H9 (cell line): ENCODE results near the gene ACYP2. TPM values are rescaled to one million over a fixed set of nuclear protein-coding genes. Genes with fewer than 3 reads are reported as not detected.

ENCODE experiments used
- DNase-seq: peaks from one replicate; pipeline ENCODE4 v3.0.0-alpha.2; 2017
- H2AFZ ChIP-seq: one replicate; pipeline ENCODE4 v1.6.1; 2013; ENCODE audit warnings: mild to moderate bottlenecking, low read length, control low read depth, moderate library complexity
- H2AK5ac ChIP-seq: 2 replicates; pipeline ENCODE4 v1.6.1; 2013; ENCODE audit warnings: low read length, control low read depth, mixed read lengths; ENCODE audit not compliant: insufficient read length
- H2BK120ac ChIP-seq: one replicate; pipeline ENCODE4 v1.6.1; 2013; ENCODE audit warnings: low read depth, mild to moderate bottlenecking, low read length, control low read depth, inconsistent platforms; ENCODE audit not compliant: poor library complexity, severe bottlenecking
- H2BK12ac ChIP-seq: 2 replicates; pipeline ENCODE4 v1.6.1; 2013; ENCODE audit warnings: low read length, control low read depth, mixed read lengths, low read depth; ENCODE audit not compliant: insufficient read length
- H2BK15ac ChIP-seq: 2 replicates; pipeline ENCODE4 v1.6.1; 2013; ENCODE audit warnings: low read depth, low read length, control low read depth
- H2BK20ac ChIP-seq: one replicate; pipeline ENCODE4 v1.6.1; 2013; ENCODE audit warnings: low read depth, mild to moderate bottlenecking, low read length, control low read depth, inconsistent platforms; ENCODE audit not compliant: poor library complexity, severe bottlenecking
- H2BK5ac ChIP-seq: 2 replicates; pipeline ENCODE4 v1.6.1; 2013; ENCODE audit warnings: low read length, control low read depth, mixed read lengths; ENCODE audit not compliant: insufficient read length
- H3K14ac ChIP-seq: 2 replicates; pipeline ENCODE4 v1.6.1; 2013; ENCODE audit warnings: low read length, control low read depth; ENCODE audit not compliant: insufficient read depth
- H3K18ac ChIP-seq: 2 replicates; pipeline ENCODE4 v1.6.1; 2013; ENCODE audit warnings: low read depth, mild to moderate bottlenecking, mixed read lengths, low read length, control low read depth; ENCODE audit not compliant: insufficient read length
- H3K23ac ChIP-seq: 2 replicates; pipeline ENCODE4 v1.6.1; 2013; ENCODE audit warnings: low read length, control low read depth, mixed read lengths, low read depth; ENCODE audit not compliant: insufficient read length
- H3K23me2 ChIP-seq: 2 replicates; pipeline ENCODE4 v1.6.1; 2013; ENCODE audit warnings: low read depth, mild to moderate bottlenecking, mixed read lengths, low read length, control low read depth; ENCODE audit not compliant: insufficient read length, poor library complexity, severe bottlenecking
- H3K27ac ChIP-seq: 2 replicates; pipeline ENCODE4 v1.5.1; 2013; ENCODE audit warnings: low read length, control low read depth, mixed read lengths, low read depth; ENCODE audit not compliant: insufficient read length
- H3K27me3 ChIP-seq: 2 replicates; pipeline ENCODE4 v1.6.1; 2013; ENCODE audit warnings: low read length, control low read depth, inconsistent platforms; ENCODE audit not compliant: insufficient read depth
- H3K4ac ChIP-seq: 2 replicates; pipeline ENCODE4 v1.6.1; 2013; ENCODE audit warnings: low read depth, mild to moderate bottlenecking, control low read depth, inconsistent platforms, low read length, moderate library complexity
- H3K4me1 ChIP-seq: 2 replicates; pipeline ENCODE4 v1.6.1; 2013; ENCODE audit warnings: low read length, control low read depth, inconsistent platforms; ENCODE audit not compliant: insufficient read depth
- H3K4me2 ChIP-seq: 2 replicates; pipeline ENCODE4 v1.6.1; 2013; ENCODE audit warnings: low read length, control low read depth, mixed read lengths; ENCODE audit not compliant: insufficient read length, insufficient read depth
- H3K56ac ChIP-seq: 2 replicates; pipeline ENCODE4 v1.6.1; 2013; ENCODE audit warnings: low read depth, mild to moderate bottlenecking, mixed read lengths, low read length, control low read depth; ENCODE audit not compliant: insufficient read length
- H3K79me1 ChIP-seq: 2 replicates; pipeline ENCODE4 v1.6.1; 2013; ENCODE audit warnings: low read depth, mild to moderate bottlenecking, moderate library complexity, low read length, control low read depth, inconsistent platforms; ENCODE audit not compliant: insufficient read depth, poor library complexity, severe bottlenecking
- H3K79me2 ChIP-seq: 2 replicates; pipeline ENCODE4 v1.6.1; 2013; ENCODE audit warnings: low read length, control low read depth, inconsistent platforms; ENCODE audit not compliant: insufficient read depth
- H3K9ac ChIP-seq: 2 replicates; pipeline ENCODE4 v1.6.1; 2013; ENCODE audit warnings: low read length, control low read depth, mixed read lengths; ENCODE audit not compliant: insufficient read length; ENCODE audit errors: extremely low read depth
- H3K9me3 ChIP-seq: one replicate; pipeline ENCODE4 v1.6.1; 2013; ENCODE audit warnings: low read depth, low read length, inconsistent platforms; ENCODE audit not compliant: control insufficient read depth
- H3T11ph ChIP-seq: one replicate; pipeline ENCODE4 v1.6.1; 2013; ENCODE audit warnings: mild to moderate bottlenecking, low read length, control low read depth, inconsistent platforms
- H4K20me1 ChIP-seq: one replicate; pipeline ENCODE4 v1.6.1; 2013; ENCODE audit not compliant: control insufficient read depth, insufficient read length, insufficient read depth
- H4K5ac ChIP-seq: 2 replicates; pipeline ENCODE4 v1.6.1; 2013; ENCODE audit warnings: low read depth, mild to moderate bottlenecking, mixed read lengths, low read length, control low read depth; ENCODE audit not compliant: insufficient read length
- H4K8ac ChIP-seq: replicated peaks from 2 replicates; pipeline ENCODE4 v1.6.1; 2013; ENCODE audit warnings: low read length, control low read depth, mixed read lengths, low read depth; ENCODE audit not compliant: insufficient read length
- H4K91ac ChIP-seq: 2 replicates; pipeline ENCODE4 v1.6.1; 2013; ENCODE audit warnings: low read depth, mild to moderate bottlenecking, moderate library complexity, mixed read lengths, low read length, control low read depth; ENCODE audit not compliant: insufficient read length
- H3K27ac Mint-ChIP-seq, 3 experiments: 2 replicates in 2 of 3; 3 replicates in 1 of 3; pipeline ENCODE4 v1.8.0; 2020 to 2021; ENCODE audit warnings: mixed read lengths in 3 of 3, mild to moderate bottlenecking in 1 of 3, moderate library complexity in 1 of 3
- H3K27me3 Mint-ChIP-seq: 2 replicates; pipeline ENCODE4 v1.8.0; 2021; ENCODE audit warnings: low read depth, mild to moderate bottlenecking, moderate library complexity, mixed read lengths
- H3K36me3 Mint-ChIP-seq, 3 experiments: 2 replicates in 2 of 3; 3 replicates in 1 of 3; pipeline ENCODE4 v1.8.0; 2020 to 2021; ENCODE audit warnings: low read depth in 3 of 3, mixed read lengths in 3 of 3; ENCODE audit not compliant: insufficient read depth in 1 of 3
- H3K4me1 Mint-ChIP-seq, 2 experiments: 2 replicates each; pipeline ENCODE4 v1.8.0; 2020; ENCODE audit warnings: mixed read lengths in 2 of 2
- H3K4me3 Mint-ChIP-seq, 2 experiments: 2 replicates in 1 of 2; 3 replicates in 1 of 2; pipeline ENCODE4 v1.8.0; 2020 to 2021; ENCODE audit warnings: mild to moderate bottlenecking in 2 of 2, mixed read lengths in 2 of 2, moderate library complexity in 1 of 2
- H3K9me3 Mint-ChIP-seq, 2 experiments: 2 replicates in 1 of 2; 3 replicates in 1 of 2; pipeline ENCODE4 v1.8.0; 2020; ENCODE audit warnings: mild to moderate bottlenecking in 2 of 2, mixed read lengths in 2 of 2, moderate library complexity in 1 of 2
- WGBS: extraction: QIAGEN DNeasy Blood & Tissue Kit; methylation state at CpG from one replicate; pipeline ENCODE4 v1.1.7; 2013; ENCODE audit warnings: missing lambda C conversion rate, low lambda C conversion rate, mixed read lengths; ENCODE audit not compliant: insufficient read length; ENCODE audit errors: extremely low coverage; 5-methylcytosine and 5-hydroxymethylcytosine counted together
- total RNA-seq: library from RNA; stranded (reverse); gene quantifications from 2 replicates; pipeline ENCODE4 v1.2.1, GENCODE V29; 2021
- TF ChIP-seq, protein P1 (sequence below): fragments of 200-600 bp; sonication (generic); conservative IDR thresholded peaks from 3 replicates; pipeline ENCODE4 v1.8.0; 2021; ENCODE audit warnings: antibody characterized with exemption, mild to moderate bottlenecking

ACYP2 gene
- total RNA-seq, 1 experiment from 2014 or later, result 3.2 TPM

DNA sequence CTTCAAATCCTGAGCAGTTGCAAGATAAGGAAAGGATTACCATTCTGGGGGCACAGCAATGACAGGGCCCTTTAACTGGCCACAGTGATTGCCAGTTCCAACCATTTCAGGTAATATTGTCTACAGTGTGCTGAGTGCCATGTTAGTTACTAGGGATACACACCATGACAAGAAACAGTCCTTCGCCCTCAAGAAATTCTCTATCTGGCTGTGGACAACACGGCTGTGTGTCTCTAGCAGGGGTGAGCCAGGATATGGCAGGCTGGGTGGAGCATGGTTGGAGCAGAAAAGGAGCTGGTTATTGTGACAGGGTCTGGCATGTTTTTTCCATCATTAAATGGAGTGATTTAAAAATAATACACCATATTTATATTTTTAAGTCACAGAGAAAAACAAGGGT lies 109.6 kb downstream of the ACYP2 start:
- H4K91ac ChIP-seq, result no peak overlapping the region
- H3K9me3 ChIP-seq, result no peaks in the 10 kb centered on the region
- no peaks in the 10 kb centered on the region for H3K79me2 ChIP-seq
- H2AFZ ChIP-seq, result no peak overlapping the region
- H4K5ac ChIP-seq, result no peak overlapping the region
- H2BK12ac ChIP-seq, result no peak overlapping the region
- TF ChIP-seq, protein P1, sequence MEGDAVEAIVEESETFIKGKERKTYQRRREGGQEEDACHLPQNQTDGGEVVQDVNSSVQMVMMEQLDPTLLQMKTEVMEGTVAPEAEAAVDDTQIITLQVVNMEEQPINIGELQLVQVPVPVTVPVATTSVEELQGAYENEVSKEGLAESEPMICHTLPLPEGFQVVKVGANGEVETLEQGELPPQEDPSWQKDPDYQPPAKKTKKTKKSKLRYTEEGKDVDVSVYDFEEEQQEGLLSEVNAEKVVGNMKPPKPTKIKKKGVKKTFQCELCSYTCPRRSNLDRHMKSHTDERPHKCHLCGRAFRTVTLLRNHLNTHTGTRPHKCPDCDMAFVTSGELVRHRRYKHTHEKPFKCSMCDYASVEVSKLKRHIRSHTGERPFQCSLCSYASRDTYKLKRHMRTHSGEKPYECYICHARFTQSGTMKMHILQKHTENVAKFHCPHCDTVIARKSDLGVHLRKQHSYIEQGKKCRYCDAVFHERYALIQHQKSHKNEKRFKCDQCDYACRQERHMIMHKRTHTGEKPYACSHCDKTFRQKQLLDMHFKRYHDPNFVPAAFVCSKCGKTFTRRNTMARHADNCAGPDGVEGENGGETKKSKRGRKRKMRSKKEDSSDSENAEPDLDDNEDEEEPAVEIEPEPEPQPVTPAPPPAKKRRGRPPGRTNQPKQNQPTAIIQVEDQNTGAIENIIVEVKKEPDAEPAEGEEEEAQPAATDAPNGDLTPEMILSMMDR, result no peak
- no peak overlapping the region for H3T11ph ChIP-seq
- H2BK15ac ChIP-seq, result no peak overlapping the region
- no peak overlapping the region for H2BK5ac ChIP-seq
- H3K27ac ChIP-seq, result no peak overlapping the region
- H4K20me1 ChIP-seq, result no peaks in the 10 kb centered on the region
- H3K18ac ChIP-seq, result no peak overlapping the region
- H3K27me3 ChIP-seq, result no peaks in the 10 kb centered on the region
- H2BK120ac ChIP-seq, result no peak overlapping the region
- H3K23ac ChIP-seq, result no peak overlapping the region
- Mint-ChIP-seq H3K4me3 (no peak overlapping the region), H3K9me3 (no peaks in the 10 kb centered on the region; a peak in 1 of 5 replicates), H3K27me3 (no peaks in the 10 kb centered on the region), H3K4me1 (peaks cover 7 to 9% of the 10 kb centered on the region in 2 experiments), H3K27ac (no peak overlapping the region), H3K36me3 (no peaks in the 10 kb centered on the region; a peak in 2 of 7 replicates)
- H2AK5ac ChIP-seq, result no peak overlapping the region
- H3K23me2 ChIP-seq, result no peaks in the 10 kb centered on the region
- no peak overlapping the region for H4K8ac ChIP-seq
- no peak overlapping the region for H3K4me2 ChIP-seq
- H2BK20ac ChIP-seq, result no peak overlapping the region
- peaks cover 4% of the 10 kb centered on the region; the same call in 1 of the 2 replicates for H3K4me1 ChIP-seq
- no peaks in the 10 kb centered on the region for H3K79me1 ChIP-seq
- no peak overlapping the region for H3K14ac ChIP-seq
- no peak overlapping the region for H3K9ac ChIP-seq
- H3K56ac ChIP-seq, result no peak overlapping the region
- no CpG with 5 or more reads among the region's 2 CpGs for WGBS
- DNase-seq, result no peak
- no peak overlapping the region for H3K4ac ChIP-seq
